ENCODE measurements around the gene HCK. TPM values are rescaled to one million over a fixed set of nuclear protein-coding genes. Genes with fewer than 3 reads are reported as not detected.

The HCK gene
- total RNA-seq, 1 experiment from 2014 or later: 16.9 TPM

DNA sequence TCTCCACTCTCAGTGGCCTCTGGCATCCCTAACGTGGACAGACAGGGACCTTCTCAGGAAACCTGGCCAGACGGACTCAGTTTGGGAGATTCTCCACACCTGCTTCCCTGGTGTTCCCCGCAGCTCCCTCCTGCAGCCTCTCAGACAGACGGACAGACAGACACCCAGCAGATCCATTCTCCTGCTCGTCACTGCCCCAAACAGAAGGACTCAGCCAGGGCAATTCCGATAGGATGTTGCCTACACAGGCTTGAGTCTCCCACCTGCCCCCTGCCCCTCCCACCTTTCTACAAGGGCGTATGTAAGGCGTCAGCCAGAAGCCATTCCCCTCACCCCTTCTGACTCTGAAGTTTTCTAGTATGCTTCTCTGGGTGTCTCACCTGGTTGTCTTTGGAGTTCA, 41.4 kb upstream of the HCK start:
- H3K9me3 ChIP-seq (ENCODE audit: low read length): no peaks in the 10 kb centered on the region
- no peaks in the 10 kb centered on the region for H3K36me3 ChIP-seq (ENCODE audit: insufficient read depth, low read length)
- H3K79me2 ChIP-seq (ENCODE audit: low read length): no peaks in the 10 kb centered on the region
- H3K9ac ChIP-seq (ENCODE audit: low read length): no peak overlapping the region
- no peak overlapping the region for H2AFZ ChIP-seq (ENCODE audit: low read length)
- no peak overlapping the region for H3K4me3 ChIP-seq (ENCODE audit: low read length)
- no peaks in the 10 kb centered on the region for H4K20me1 ChIP-seq (ENCODE audit: insufficient read depth, low read depth, low read length)
- no peak overlapping the region for H3K27ac ChIP-seq (ENCODE audit: low read length)
- no peaks in the 10 kb centered on the region for H3K4me1 ChIP-seq (ENCODE audit: low read length)
- H3K4me2 ChIP-seq (ENCODE audit: low read depth, low read length, poor library complexity, severe bottlenecking): no peak overlapping the region
- no peaks in the 10 kb centered on the region for H3K27me3 ChIP-seq (ENCODE audit: low read length)
- DNase-seq: no peak
- H3K9me2 ChIP-seq (replicated peaks; ENCODE audit: insufficient read depth, low read length): no peaks in the 10 kb centered on the region

GRCh38 chr20:32012159-32012688, 39.8 kb upstream of the HCK start:
- Histone ChIP-seq H3K36me3 (ENCODE audit: insufficient read depth, low read length) (no peaks in the 10 kb centered on the region), H3K27me3 (ENCODE audit: low read length) (no peaks in the 10 kb centered on the region), H3K9me3 (ENCODE audit: low read length) (no peaks in the 10 kb centered on the region), H3K4me1 (ENCODE audit: low read length) (no peaks in the 10 kb centered on the region), H3K9me2 (replicated peaks; ENCODE audit: insufficient read depth, low read length) (no peaks in the 10 kb centered on the region), H2AFZ (ENCODE audit: low read length) (no peak overlapping the region), H3K9ac (ENCODE audit: low read length) (no peak overlapping the region), H3K4me2 (ENCODE audit: low read depth, low read length, poor library complexity, severe bottlenecking) (no peak overlapping the region), H4K20me1 (ENCODE audit: insufficient read depth, low read depth, low read length) (no peaks in the 10 kb centered on the region), H3K79me2 (ENCODE audit: low read length) (no peaks in the 10 kb centered on the region), H3K27ac (ENCODE audit: low read length) (no peak overlapping the region), H3K4me3 (ENCODE audit: low read length) (no peak overlapping the region)
- DNase-seq: no peak

GRCh38 chr20:32013326-32013725, 38.7 kb upstream of the HCK start:
- no peaks in the 10 kb centered on the region for H4K20me1 ChIP-seq (ENCODE audit: insufficient read depth, low read depth, low read length)
- H2AFZ ChIP-seq (ENCODE audit: low read length): no peak overlapping the region
- H3K27ac ChIP-seq (ENCODE audit: low read length): no peak overlapping the region
- H3K9ac ChIP-seq (ENCODE audit: low read length): no peak overlapping the region
- H3K9me3 ChIP-seq (ENCODE audit: low read length): no peaks in the 10 kb centered on the region
- no peaks in the 10 kb centered on the region for H3K79me2 ChIP-seq (ENCODE audit: low read length)
- no peak overlapping the region for H3K4me3 ChIP-seq (ENCODE audit: low read length)
- no peaks in the 10 kb centered on the region for H3K36me3 ChIP-seq (ENCODE audit: insufficient read depth, low read length)
- no peaks in the 10 kb centered on the region for H3K27me3 ChIP-seq (ENCODE audit: low read length)
- H3K4me1 ChIP-seq (ENCODE audit: low read length): peaks cover 2% of the 10 kb centered on the region
- no peak overlapping the region for H3K4me2 ChIP-seq (ENCODE audit: low read depth, low read length, poor library complexity, severe bottlenecking)
- no peaks in the 10 kb centered on the region for H3K9me2 ChIP-seq (replicated peaks; ENCODE audit: insufficient read depth, low read length)
- DNase-seq: no peak

- Histone ChIP-seq H3K4me1 (ENCODE audit: low read length) (peaks cover 12% of the 10 kb centered on the region), H3K9me2 (replicated peaks; ENCODE audit: insufficient read depth, low read length) (no peaks in the 10 kb centered on the region), H3K27me3 (ENCODE audit: low read length) (no peaks in the 10 kb centered on the region), H4K20me1 (ENCODE audit: insufficient read depth, low read depth, low read length) (no peaks in the 10 kb centered on the region), H2AFZ (ENCODE audit: low read length) (no peak overlapping the region), H3K9me3 (ENCODE audit: low read length) (no peaks in the 10 kb centered on the region), H3K36me3 (ENCODE audit: insufficient read depth, low read length) (no peaks in the 10 kb centered on the region), H3K9ac (ENCODE audit: low read length) (no peak overlapping the region), H3K27ac (ENCODE audit: low read length) (no peak overlapping the region), H3K79me2 (ENCODE audit: low read length) (no peaks in the 10 kb centered on the region), H3K4me2 (ENCODE audit: low read depth, low read length, poor library complexity, severe bottlenecking) (no peak overlapping the region), H3K4me3 (ENCODE audit: low read length) (no peak overlapping the region)
- DNase-seq: peak; percentile 79
Observed at GRCh38 chr20:32017711-32018251, 34.3 kb upstream of the HCK start.

- DNase-seq: peak; percentile 62
- peak overlapping the region; percentile 63 for H3K4me3 ChIP-seq (ENCODE audit: low read length)
- H3K9me3 ChIP-seq (ENCODE audit: low read length): no peaks in the 10 kb centered on the region
- H3K79me2 ChIP-seq (ENCODE audit: low read length): no peaks in the 10 kb centered on the region
- no peak overlapping the region for H3K27ac ChIP-seq (ENCODE audit: low read length)
- no peaks in the 10 kb centered on the region for H3K36me3 ChIP-seq (ENCODE audit: insufficient read depth, low read length)
- peak overlapping the region; percentile 49 for H3K9ac ChIP-seq (ENCODE audit: low read length)
- H4K20me1 ChIP-seq (ENCODE audit: insufficient read depth, low read depth, low read length): no peaks in the 10 kb centered on the region
- H2AFZ ChIP-seq (ENCODE audit: low read length): peak overlapping the region; percentile 53
- H3K4me1 ChIP-seq (ENCODE audit: low read length): peaks cover 12% of the 10 kb centered on the region
- H3K4me2 ChIP-seq (ENCODE audit: low read depth, low read length, poor library complexity, severe bottlenecking): peak overlapping the region; percentile 71
- H3K27me3 ChIP-seq (ENCODE audit: low read length): no peaks in the 10 kb centered on the region
- no peaks in the 10 kb centered on the region for H3K9me2 ChIP-seq (replicated peaks; ENCODE audit: insufficient read depth, low read length)
Observed at GRCh38 chr20:32018269-32019155, 33.5 kb upstream of the HCK start.

- Histone ChIP-seq H3K4me2 (ENCODE audit: low read depth, low read length, poor library complexity, severe bottlenecking) (peak overlapping the region; percentile 3), H3K79me2 (ENCODE audit: low read length) (no peaks in the 10 kb centered on the region), H3K9ac (ENCODE audit: low read length) (no peak overlapping the region), H3K36me3 (ENCODE audit: insufficient read depth, low read length) (no peaks in the 10 kb centered on the region), H3K9me2 (replicated peaks; ENCODE audit: insufficient read depth, low read length) (no peaks in the 10 kb centered on the region), H3K9me3 (ENCODE audit: low read length) (no peaks in the 10 kb centered on the region), H2AFZ (ENCODE audit: low read length) (no peak overlapping the region), H3K27me3 (ENCODE audit: low read length) (no peaks in the 10 kb centered on the region), H4K20me1 (ENCODE audit: insufficient read depth, low read depth, low read length) (no peaks in the 10 kb centered on the region), H3K4me1 (ENCODE audit: low read length) (peaks cover 12% of the 10 kb centered on the region), H3K4me3 (ENCODE audit: low read length) (no peak overlapping the region), H3K27ac (ENCODE audit: low read length) (no peak overlapping the region)
- DNase-seq: no peak
Observed at GRCh38 chr20:32019156-32019510, 32.9 kb upstream of the HCK start.

DNA sequence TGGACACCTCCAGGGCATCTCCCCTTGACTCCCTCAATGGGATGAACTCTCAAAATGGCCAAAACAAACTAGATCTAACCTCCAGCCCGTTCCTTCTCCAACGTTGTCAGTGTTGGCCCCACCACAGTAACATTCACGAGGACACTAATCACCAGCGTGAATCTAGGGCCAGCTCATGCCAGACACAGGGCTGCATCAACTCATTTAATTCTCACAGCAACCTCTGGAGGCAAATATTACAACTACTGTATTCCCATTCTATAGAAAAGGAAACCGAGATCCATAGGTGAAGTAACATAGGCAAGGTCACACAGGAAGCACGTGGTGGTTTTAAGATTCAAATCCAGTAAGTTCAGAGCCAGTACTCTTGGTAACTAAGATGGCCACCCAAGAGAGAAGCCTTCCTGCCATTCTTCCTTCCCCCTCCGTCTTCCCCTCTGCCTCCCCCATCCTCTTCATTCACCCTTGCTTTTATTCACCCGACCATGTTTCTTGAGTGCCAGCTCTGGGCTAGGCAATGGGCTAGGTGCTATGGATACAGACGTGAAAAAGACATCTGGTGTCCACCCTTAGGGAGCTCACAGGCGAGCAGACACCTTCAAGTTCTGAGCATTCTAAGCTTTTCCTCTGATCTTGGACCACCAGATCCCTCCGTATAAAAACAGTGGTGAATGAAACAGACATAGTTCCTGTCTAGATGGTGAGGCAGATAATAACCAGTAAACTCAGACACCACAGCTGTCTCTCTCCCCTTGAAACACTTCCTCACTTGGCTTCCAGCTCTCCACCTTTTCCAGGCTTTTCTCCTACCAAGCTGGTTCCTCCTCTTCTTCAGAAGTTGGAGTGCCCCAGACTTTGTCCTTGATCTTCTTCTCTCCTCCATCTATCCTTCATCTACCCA, 32.2 kb upstream of the HCK start:
- Histone ChIP-seq H3K4me3 (ENCODE audit: low read length) (no peak overlapping the region), H3K9me3 (ENCODE audit: low read length) (no peaks in the 10 kb centered on the region), H3K27me3 (ENCODE audit: low read length) (no peaks in the 10 kb centered on the region), H3K36me3 (ENCODE audit: insufficient read depth, low read length) (no peaks in the 10 kb centered on the region), H3K4me1 (ENCODE audit: low read length) (peaks cover 12% of the 10 kb centered on the region), H3K27ac (ENCODE audit: low read length) (no peak overlapping the region), H4K20me1 (ENCODE audit: insufficient read depth, low read depth, low read length) (no peaks in the 10 kb centered on the region), H3K79me2 (ENCODE audit: low read length) (no peaks in the 10 kb centered on the region), H3K9me2 (replicated peaks; ENCODE audit: insufficient read depth, low read length) (no peaks in the 10 kb centered on the region), H3K4me2 (ENCODE audit: low read depth, low read length, poor library complexity, severe bottlenecking) (peak overlapping the region; percentile 3), H2AFZ (ENCODE audit: low read length) (peak overlapping the region; percentile 53; the same call in 1 of the 2 replicates), H3K9ac (ENCODE audit: low read length) (no peak overlapping the region)
- DNase-seq: no peak

DNA sequence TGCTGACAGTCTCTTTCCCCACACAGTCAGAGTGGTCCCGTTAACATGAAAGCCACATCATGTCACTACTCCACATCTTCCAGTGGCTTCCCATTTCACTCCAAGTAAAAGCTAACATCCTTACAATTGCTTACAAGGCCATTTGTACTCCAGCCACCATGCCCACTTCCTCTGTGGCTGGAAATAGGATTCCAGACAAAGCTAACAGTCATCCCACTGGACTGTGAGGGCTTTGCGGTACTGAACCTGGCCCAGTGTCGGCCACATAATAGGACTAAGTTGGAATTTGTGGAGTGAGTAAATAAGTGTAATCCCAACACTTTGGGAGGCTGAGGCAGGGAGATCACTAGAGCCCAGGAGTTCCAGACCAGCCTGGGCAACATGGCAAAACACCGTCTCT, 31.0 kb upstream of the HCK start:
- H3K27ac ChIP-seq (ENCODE audit: low read length): no peak overlapping the region
- peaks cover 12% of the 10 kb centered on the region for H3K4me1 ChIP-seq (ENCODE audit: low read length)
- DNase-seq: no peak
- no peaks in the 10 kb centered on the region for H3K9me2 ChIP-seq (replicated peaks; ENCODE audit: insufficient read depth, low read length)
- no peak overlapping the region for H3K4me2 ChIP-seq (ENCODE audit: low read depth, low read length, poor library complexity, severe bottlenecking)
- no peaks in the 10 kb centered on the region for H3K9me3 ChIP-seq (ENCODE audit: low read length)
- H3K79me2 ChIP-seq (ENCODE audit: low read length): no peaks in the 10 kb centered on the region
- no peak overlapping the region for H2AFZ ChIP-seq (ENCODE audit: low read length)
- no peaks in the 10 kb centered on the region for H3K36me3 ChIP-seq (ENCODE audit: insufficient read depth, low read length)
- H3K4me3 ChIP-seq (ENCODE audit: low read length): no peak overlapping the region
- H4K20me1 ChIP-seq (ENCODE audit: insufficient read depth, low read depth, low read length): no peaks in the 10 kb centered on the region
- no peak overlapping the region for H3K9ac ChIP-seq (ENCODE audit: low read length)
- H3K27me3 ChIP-seq (ENCODE audit: low read length): no peaks in the 10 kb centered on the region
